ENCODE data around the gene COL25A1. TPM values are rescaled to one million over a fixed set of nuclear protein-coding genes. Genes with fewer than 3 reads are reported as not detected.
"Not testable (repeated sequence)": the region's sequence is repeated elsewhere in the genome, so short reads cannot be mapped to it uniquely, and the experiment has no call there.

COL25A1 gene
- total RNA-seq, 1 donor from 2014 or later, result not detected

GRCh38 chr4:109078724-109079123 is 223.7 kb downstream of the COL25A1 start:
- peaks cover 5% of the 10 kb centered on the region for H3K4me1 Mint-ChIP-seq (ENCODE audit: low read depth)
- no peaks in the 10 kb centered on the region for H3K36me3 Mint-ChIP-seq (ENCODE audit: low read depth)
- H3K27ac Mint-ChIP-seq, result no peak overlapping the region
- H3K27me3 Mint-ChIP-seq (ENCODE audit: low read depth), result peaks cover 15% of the 10 kb centered on the region
- intact Hi-C loops (cut with micrococcal nuclease), result no loop called here
- no peak overlapping the region for H3K4me3 Mint-ChIP-seq (ENCODE audit: low read depth)
- H3K9me3 Mint-ChIP-seq, result no peaks in the 10 kb centered on the region
- DNase-seq (ENCODE audit: low spot score), result no peak

- Mint-ChIP-seq H3K9me3 (no peaks in the 10 kb centered on the region), H3K4me1 (ENCODE audit: low read depth) (peaks cover 5% of the 10 kb centered on the region), H3K27ac (no peak overlapping the region), H3K36me3 (ENCODE audit: low read depth) (no peaks in the 10 kb centered on the region), H3K4me3 (ENCODE audit: low read depth) (no peak overlapping the region), H3K27me3 (ENCODE audit: low read depth) (peaks cover 15% of the 10 kb centered on the region)
- intact Hi-C loops (cut with micrococcal nuclease), result no loop called here
- no peak for DNase-seq (ENCODE audit: low spot score)
Measured at GRCh38 chr4:109077505-109077904, 225.0 kb downstream of the COL25A1 start.

- H3K27me3 Mint-ChIP-seq (ENCODE audit: low read depth), result peaks cover 15% of the 10 kb centered on the region
- H3K4me3 Mint-ChIP-seq (ENCODE audit: low read depth); H3K9me3 Mint-ChIP-seq; H3K36me3 Mint-ChIP-seq (ENCODE audit: low read depth); intact Hi-C loops (cut with micrococcal nuclease); H3K27ac Mint-ChIP-seq; H3K4me1 Mint-ChIP-seq (ENCODE audit: low read depth); DNase-seq (ENCODE audit: low spot score): not testable (repeated sequence)
Measured at GRCh38 chr4:109076709-109077108, 225.7 kb downstream of the COL25A1 start.

GRCh38 chr4:109075621-109076020 is 226.8 kb downstream of the COL25A1 start:
- peaks cover 11% of the 10 kb centered on the region for H3K27me3 Mint-ChIP-seq (ENCODE audit: low read depth)

GRCh38 chr4:109072595-109072994 is 229.9 kb downstream of the COL25A1 start:
- Mint-ChIP-seq H3K9me3 (no peaks in the 10 kb centered on the region), H3K4me3 (ENCODE audit: low read depth) (no peak overlapping the region), H3K27ac (no peak overlapping the region), H3K4me1 (ENCODE audit: low read depth) (no peaks in the 10 kb centered on the region), H3K36me3 (ENCODE audit: low read depth) (no peaks in the 10 kb centered on the region), H3K27me3 (ENCODE audit: low read depth) (peaks cover 7% of the 10 kb centered on the region)
- intact Hi-C loops (cut with micrococcal nuclease), result no loop called here
- no peak for DNase-seq (ENCODE audit: low spot score)

More at GRCh38 chr4:109075621-109076020, 226.8 kb downstream of the COL25A1 start:
- no peaks in the 10 kb centered on the region for H3K36me3 Mint-ChIP-seq (ENCODE audit: low read depth)
- no peaks in the 10 kb centered on the region for H3K9me3 Mint-ChIP-seq
- H3K4me1 Mint-ChIP-seq (ENCODE audit: low read depth), result peaks cover 5% of the 10 kb centered on the region
- no peak overlapping the region for H3K4me3 Mint-ChIP-seq (ENCODE audit: low read depth)
- DNase-seq (ENCODE audit: low spot score), result no peak
- no peak overlapping the region for H3K27ac Mint-ChIP-seq
- intact Hi-C loops (cut with micrococcal nuclease), result no loop called here

- DNase-seq (ENCODE audit: low spot score); H3K4me3 Mint-ChIP-seq (ENCODE audit: low read depth); H3K27ac Mint-ChIP-seq; H3K27me3 Mint-ChIP-seq (ENCODE audit: low read depth); H3K9me3 Mint-ChIP-seq; intact Hi-C loops (cut with micrococcal nuclease); H3K4me1 Mint-ChIP-seq (ENCODE audit: low read depth); H3K36me3 Mint-ChIP-seq (ENCODE audit: low read depth): not testable (repeated sequence)
Measured at GRCh38 chr4:109070677-109071076, 231.8 kb downstream of the COL25A1 start.

GRCh38 chr4:109067508-109068235 is 234.8 kb downstream of the COL25A1 start:
- H3K27me3 Mint-ChIP-seq (ENCODE audit: low read depth), result peaks cover 10% of the 10 kb centered on the region
- H3K27ac Mint-ChIP-seq, result no peak overlapping the region
- H3K4me3 Mint-ChIP-seq (ENCODE audit: low read depth), result no peak overlapping the region
- no peaks in the 10 kb centered on the region for H3K9me3 Mint-ChIP-seq
- no peak for DNase-seq (ENCODE audit: low spot score)
- intact Hi-C loops (cut with micrococcal nuclease), result no loop called here
- no peaks in the 10 kb centered on the region for H3K4me1 Mint-ChIP-seq (ENCODE audit: low read depth)
- H3K36me3 Mint-ChIP-seq (ENCODE audit: low read depth), result no peaks in the 10 kb centered on the region

- Mint-ChIP-seq H3K4me3 (ENCODE audit: low read depth) (no peak overlapping the region), H3K9me3 (no peaks in the 10 kb centered on the region), H3K27ac (no peak overlapping the region), H3K4me1 (ENCODE audit: low read depth) (no peaks in the 10 kb centered on the region), H3K27me3 (ENCODE audit: low read depth) (peaks cover 21% of the 10 kb centered on the region), H3K36me3 (ENCODE audit: low read depth) (no peaks in the 10 kb centered on the region)
- no peak for DNase-seq (ENCODE audit: low spot score)
- intact Hi-C loops (cut with micrococcal nuclease), result no loop called here
Measured at GRCh38 chr4:109065006-109065405, 237.5 kb downstream of the COL25A1 start.

- DNase-seq (ENCODE audit: low spot score), result no peak
- Mint-ChIP-seq H3K27me3 (ENCODE audit: low read depth) (peaks cover 12% of the 10 kb centered on the region), H3K4me3 (ENCODE audit: low read depth) (no peak overlapping the region), H3K9me3 (no peaks in the 10 kb centered on the region), H3K27ac (no peak overlapping the region), H3K36me3 (ENCODE audit: low read depth) (no peaks in the 10 kb centered on the region), H3K4me1 (ENCODE audit: low read depth) (peaks cover 10% of the 10 kb centered on the region)
- intact Hi-C loops (cut with micrococcal nuclease), result no loop called here
Measured at GRCh38 chr4:109053257-109053656, 249.2 kb downstream of the COL25A1 start.

- H3K9me3 Mint-ChIP-seq, result no peaks in the 10 kb centered on the region
- DNase-seq (ENCODE audit: low spot score), result no peak
- no peaks in the 10 kb centered on the region for H3K36me3 Mint-ChIP-seq (ENCODE audit: low read depth)
- H3K27ac Mint-ChIP-seq, result no peak overlapping the region
- intact Hi-C loops (cut with micrococcal nuclease), result no loop called here
- peaks cover 10% of the 10 kb centered on the region for H3K4me1 Mint-ChIP-seq (ENCODE audit: low read depth)
- H3K4me3 Mint-ChIP-seq (ENCODE audit: low read depth), result no peak overlapping the region
- H3K27me3 Mint-ChIP-seq (ENCODE audit: low read depth), result peaks cover 12% of the 10 kb centered on the region
Measured at GRCh38 chr4:109052821-109053220, 249.6 kb downstream of the COL25A1 start.

- H3K36me3 Mint-ChIP-seq (ENCODE audit: low read depth), result no peaks in the 10 kb centered on the region
- no peak overlapping the region for H3K4me3 Mint-ChIP-seq (ENCODE audit: low read depth)
- no peak overlapping the region for H3K27ac Mint-ChIP-seq
- intact Hi-C loops (cut with micrococcal nuclease), result no loop called here
- peaks cover 12% of the 10 kb centered on the region for H3K27me3 Mint-ChIP-seq (ENCODE audit: low read depth)
- no peak for DNase-seq (ENCODE audit: low spot score)
- H3K9me3 Mint-ChIP-seq, result no peaks in the 10 kb centered on the region
- peaks cover 17% of the 10 kb centered on the region for H3K4me1 Mint-ChIP-seq (ENCODE audit: low read depth)
Measured at GRCh38 chr4:109051054-109051453, 251.4 kb downstream of the COL25A1 start.

- no peaks in the 10 kb centered on the region for H3K9me3 Mint-ChIP-seq
- peaks cover 8% of the 10 kb centered on the region for H3K27me3 Mint-ChIP-seq (ENCODE audit: low read depth)
- DNase-seq (ENCODE audit: low spot score), result no peak
- no peak overlapping the region for H3K4me3 Mint-ChIP-seq (ENCODE audit: low read depth)
- H3K4me1 Mint-ChIP-seq (ENCODE audit: low read depth), result peaks cover 15% of the 10 kb centered on the region
- intact Hi-C loops (cut with micrococcal nuclease), result no loop called here
- H3K36me3 Mint-ChIP-seq (ENCODE audit: low read depth), result no peaks in the 10 kb centered on the region
- no peak overlapping the region for H3K27ac Mint-ChIP-seq
Measured at GRCh38 chr4:109049926-109050325, 252.5 kb downstream of the COL25A1 start.

GRCh38 chr4:109046471-109047201 is 255.8 kb downstream of the COL25A1 start:
- H3K4me3 Mint-ChIP-seq (ENCODE audit: low read depth), result no peak overlapping the region

More at GRCh38 chr4:109046471-109047201, 255.8 kb downstream of the COL25A1 start:
- H3K27ac Mint-ChIP-seq, result no peak overlapping the region
- H3K9me3 Mint-ChIP-seq, result peaks cover 5% of the 10 kb centered on the region
- DNase-seq (ENCODE audit: low spot score), result no peak
- intact Hi-C loops (cut with micrococcal nuclease), result no loop called here
- no peaks in the 10 kb centered on the region for H3K36me3 Mint-ChIP-seq (ENCODE audit: low read depth)
- peaks cover 9% of the 10 kb centered on the region for H3K4me1 Mint-ChIP-seq (ENCODE audit: low read depth)
- H3K27me3 Mint-ChIP-seq (ENCODE audit: low read depth), result peaks cover 3% of the 10 kb centered on the region
